Head of caudate nucleus (tissue), 42 donors: ENCODE results near the gene IL1RL1.

Source experiments
- DNase-seq, 42 donors: peaks; one replicate each; pipeline versions ENCODE4 v3.0.0 to v3.0.0-alpha.2; 2020 to 2021; ENCODE audit warnings: mixed read lengths in 7 of 42
- intact Hi-C: fragments of 100-400 bp; cut with DNase I; formaldehyde crosslinking; loops from one replicate; pipeline ENCODE4 v1.15.0; 2022

IL1RL1 gene

GRCh38 chr2:102359527-102359926 is 48.2 kb downstream of the IL1RL1 start:
- intact Hi-C loops: no loop called here
- DNase-seq: no peak

DNA sequence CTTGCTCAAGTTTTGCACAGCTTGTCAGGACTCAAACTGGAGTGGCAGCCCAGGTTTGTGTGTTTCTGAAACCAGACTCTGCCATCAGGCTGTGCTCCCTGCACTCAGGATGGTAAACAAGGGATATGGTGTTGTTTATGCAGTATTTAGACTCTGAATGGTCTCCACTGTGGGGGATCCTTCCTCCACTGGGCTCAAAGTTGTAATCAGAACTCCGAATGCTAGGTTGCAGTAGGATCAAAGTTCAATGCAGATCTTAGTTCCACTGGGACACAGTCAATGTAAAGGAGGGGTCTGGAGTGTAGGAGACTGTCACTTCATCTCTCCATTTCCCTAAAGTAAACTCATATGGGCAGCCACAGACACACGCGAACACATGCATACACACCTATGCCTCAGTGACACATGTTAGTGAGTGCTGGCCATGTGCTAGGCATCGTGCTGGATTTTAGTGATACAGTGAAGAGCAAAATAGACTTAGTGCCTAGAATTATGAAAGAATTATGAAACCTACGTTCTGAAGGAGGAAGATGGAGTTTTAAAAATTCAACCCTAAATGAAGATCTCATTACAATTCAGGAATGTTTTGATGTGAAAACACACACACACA is 50.4 kb downstream of the IL1RL1 start:
- intact Hi-C loops: no loop called here
- no peak for DNase-seq

DNA sequence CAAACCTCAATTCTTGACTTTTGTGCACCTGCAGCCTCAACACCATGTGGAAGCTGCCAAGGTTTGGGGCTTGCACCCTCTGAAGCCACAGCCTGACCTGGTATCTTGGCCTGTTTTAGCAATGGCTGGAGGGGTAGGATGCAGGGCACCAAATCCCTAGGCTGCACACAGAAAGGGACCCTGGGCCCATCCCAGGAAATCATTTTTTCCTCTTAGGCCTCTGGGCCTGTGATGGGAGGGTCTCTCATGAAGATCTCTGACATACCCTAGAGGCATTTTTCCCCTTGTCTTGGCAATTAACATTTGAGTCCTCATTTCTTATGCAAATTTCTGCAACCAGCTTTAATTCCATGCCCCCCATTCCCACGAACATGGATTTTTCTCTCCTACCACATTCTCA is 54.4 kb downstream of the IL1RL1 start:
- intact Hi-C loops: no loop called here
- DNase-seq: no peak

GRCh38 chr2:102366406-102367112 is 55.2 kb downstream of the IL1RL1 start:
- intact Hi-C loops: no loop called here
- no peak for DNase-seq

GRCh38 chr2:102367331-102367971 is 56.1 kb downstream of the IL1RL1 start:
- intact Hi-C loops: no loop called here

DNA sequence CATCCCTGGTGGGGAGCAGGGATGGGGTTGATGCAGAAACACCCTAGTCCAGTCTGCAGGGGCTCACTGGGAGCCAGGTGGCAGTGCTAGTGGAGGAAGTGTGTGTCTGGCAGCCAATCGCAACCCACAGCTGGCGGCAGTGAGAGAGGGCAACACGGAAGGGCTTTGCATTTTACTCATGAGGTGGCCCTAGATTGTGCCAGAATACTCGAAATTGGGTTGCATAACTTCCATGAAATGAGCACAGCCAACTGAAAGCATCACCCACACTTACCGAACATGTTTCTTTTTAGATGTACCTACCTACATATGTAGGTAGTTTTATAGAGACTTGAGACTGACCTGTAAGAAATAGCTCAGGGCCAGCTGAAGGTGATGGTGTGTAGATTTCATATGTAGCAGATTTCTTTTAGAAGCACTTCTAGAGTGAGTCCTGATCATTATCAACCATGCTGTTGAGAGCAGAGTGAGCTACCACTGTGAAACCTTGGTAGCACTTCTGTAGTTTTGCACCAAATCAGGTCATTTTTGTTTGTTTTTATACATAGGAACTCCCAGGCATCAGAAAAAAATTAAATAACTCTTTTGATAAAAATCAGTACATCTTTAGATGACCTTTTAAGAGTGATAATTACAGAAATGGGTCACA is 57.2 kb downstream of the IL1RL1 start:
- intact Hi-C loops: no loop called here
- DNase-seq: no peak

More at GRCh38 chr2:102367331-102367971, 56.1 kb downstream of the IL1RL1 start:
- no peak for DNase-seq

DNA sequence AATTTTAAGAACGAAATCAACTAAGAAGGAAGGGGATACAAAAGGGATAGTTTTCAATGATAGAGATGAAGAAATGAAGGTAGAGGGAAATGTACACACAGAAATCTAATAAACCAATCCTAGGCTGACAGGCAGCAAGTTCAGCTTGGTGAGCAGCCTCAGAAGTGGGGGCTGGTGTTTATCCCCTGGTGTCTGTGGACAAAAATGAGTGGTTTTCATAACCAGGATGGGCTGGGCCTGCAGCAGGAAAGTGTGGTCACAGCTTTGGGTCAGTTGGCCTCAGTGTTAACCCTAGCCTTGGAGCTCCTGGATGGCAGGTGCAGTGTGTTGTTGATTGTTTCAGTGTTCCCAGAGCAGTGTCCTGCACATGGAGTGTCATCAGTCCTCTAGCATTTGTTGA is 58.5 kb downstream of the IL1RL1 start:
- intact Hi-C loops: no loop called here

GRCh38 chr2:102376052-102376591 is 64.8 kb downstream of the IL1RL1 start:
- DNase-seq: no peak
- intact Hi-C loops: no loop called here

More for the DNA sequence above, 58.5 kb downstream of the IL1RL1 start:
- no peak for DNase-seq

DNA sequence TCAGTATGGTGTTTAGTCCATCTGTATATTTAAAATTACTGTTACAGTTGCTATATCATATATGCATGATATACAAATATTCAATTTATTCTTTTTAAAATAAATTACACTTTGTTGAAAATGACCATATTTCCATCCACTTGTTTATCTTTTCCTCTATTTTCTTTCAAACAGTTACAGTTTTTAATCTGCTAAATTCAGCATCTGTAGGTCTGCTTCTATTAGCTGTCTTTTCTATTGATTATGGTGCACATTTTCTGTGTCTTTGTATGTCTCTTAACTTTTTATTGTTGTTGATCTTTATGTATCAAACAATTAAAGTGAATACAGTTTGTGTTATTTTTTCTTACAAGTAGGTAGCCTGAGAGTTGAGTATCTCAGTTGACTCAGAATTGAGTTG is 72.4 kb downstream of the IL1RL1 start:
- DNase-seq: no peak
- intact Hi-C loops: no loop called here

GRCh38 chr2:102385522-102385921 is 74.2 kb downstream of the IL1RL1 start:
- DNase-seq: no peak
- intact Hi-C loops: no loop called here

DNA sequence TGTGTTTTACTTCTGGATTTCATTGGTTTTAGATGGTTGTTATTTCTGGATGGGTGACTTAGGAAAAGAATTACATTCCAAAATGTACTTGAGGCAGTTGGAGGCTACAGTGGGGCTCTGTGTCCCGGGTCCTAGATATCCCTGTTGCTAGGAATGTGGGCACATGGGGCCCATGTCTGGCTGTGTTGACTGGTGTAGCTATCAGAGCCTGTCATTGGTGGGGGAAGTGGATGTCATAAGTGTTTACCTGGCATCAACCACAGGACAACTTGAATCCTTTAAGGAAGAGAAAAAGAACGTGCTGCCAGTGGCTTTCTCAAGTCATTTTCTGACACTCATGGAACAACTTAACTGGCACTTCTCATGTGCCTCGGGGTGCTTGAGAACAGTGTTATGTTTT is 74.6 kb downstream of the IL1RL1 start:
- intact Hi-C loops: no loop called here
- DNase-seq: no peak

GRCh38 chr2:102386867-102387541 is 75.6 kb downstream of the IL1RL1 start:
- no peak for DNase-seq

GRCh38 chr2:102387763-102388546 is 76.6 kb downstream of the IL1RL1 start:
- no peak for DNase-seq
- intact Hi-C loops: no loop called here

More at GRCh38 chr2:102386867-102387541, 75.6 kb downstream of the IL1RL1 start:
- intact Hi-C loops: no loop called here

- intact Hi-C loops: no loop called here
- no peak for DNase-seq
Measured at GRCh38 chr2:102391565-102391964, 80.2 kb downstream of the IL1RL1 start.

GRCh38 chr2:102392096-102392495 is 80.7 kb downstream of the IL1RL1 start:
- no peak for DNase-seq
- intact Hi-C loops: no loop called here

DNA sequence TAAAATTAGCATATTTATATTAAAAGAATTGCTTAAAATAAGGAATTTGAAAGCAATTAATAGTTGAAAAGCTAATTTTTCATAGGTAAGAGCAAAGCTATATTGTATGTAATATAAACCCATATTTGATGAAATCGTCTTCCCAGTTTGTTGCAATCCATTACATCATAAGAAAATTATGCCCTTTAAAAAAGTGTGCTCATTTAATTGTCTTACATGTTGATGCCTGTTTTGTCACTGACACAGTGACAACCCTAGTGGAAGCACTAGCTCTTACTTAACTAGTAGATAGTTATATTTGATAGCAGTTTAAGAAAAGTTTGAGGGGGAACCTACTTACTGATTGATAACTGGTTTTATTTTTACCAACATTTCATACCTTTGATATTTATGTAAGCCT is 81.6 kb downstream of the IL1RL1 start:
- intact Hi-C loops: no loop called here

DNA sequence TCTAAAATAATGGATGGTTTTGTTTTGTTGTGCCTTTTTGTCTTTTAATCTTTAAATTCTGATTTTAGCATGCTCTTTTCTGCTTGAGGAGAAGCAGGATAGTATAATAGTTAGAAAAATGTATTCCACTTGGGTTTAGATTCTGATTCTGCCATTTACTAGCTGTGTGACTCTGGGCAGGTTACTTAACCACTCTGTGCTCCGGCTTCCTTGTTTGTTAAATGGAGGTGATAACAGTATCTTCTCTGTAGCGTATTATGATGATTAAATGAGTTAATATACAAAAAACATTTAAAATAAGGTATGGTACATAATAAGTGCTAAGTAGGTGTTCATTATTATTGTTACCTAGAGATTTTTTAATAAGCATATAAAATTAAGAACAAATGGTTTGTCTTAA is 84.6 kb downstream of the IL1RL1 start:
- no peak for DNase-seq
- intact Hi-C loops: no loop called here

More for the DNA sequence above, 81.6 kb downstream of the IL1RL1 start:
- no peak for DNase-seq

DNA sequence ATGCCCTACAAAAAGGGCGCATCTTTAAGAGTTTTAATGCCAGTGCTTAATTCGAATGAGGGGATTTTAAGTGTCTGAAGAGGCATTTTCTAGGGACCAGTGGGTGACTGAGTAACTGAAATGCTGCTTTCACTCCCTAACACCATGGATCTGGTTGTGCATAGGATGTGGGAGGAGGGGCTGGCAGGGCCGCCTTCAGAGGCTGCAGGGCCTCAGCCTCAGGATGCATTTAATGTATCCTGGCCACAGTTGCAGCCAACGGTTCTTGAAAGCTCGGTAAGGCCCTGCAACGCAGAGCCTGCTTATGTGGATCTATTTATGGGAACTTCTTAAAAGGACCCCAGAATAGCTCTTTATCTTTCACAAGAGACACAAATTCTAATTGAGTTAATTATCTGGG is 85.8 kb downstream of the IL1RL1 start:
- DNase-seq: no peak
- intact Hi-C loops: no loop called here
